Keratinocyte (primary cell): ENCODE data around the gene ANKMY1. TPM values are rescaled to one million over a fixed set of nuclear protein-coding genes. Genes with fewer than 3 reads are reported as not detected.

ENCODE experiments used
- DNase-seq: peaks from one replicate; pipeline ENCODE4 v3.0.0-alpha.2; 2011; ENCODE audit warnings: low read depth, missing footprints, low spot score
- FAIRE-seq: peaks from 2 replicates; lab custom pipeline; 2011; peaks lifted over from hg19 to GRCh38; lab: Jason Lieb, UNC
- H2AFZ ChIP-seq: 2 replicates; pipeline ENCODE4 v1.6.0; 2012; ENCODE audit warnings: low read length, control low read depth, inconsistent platforms; ENCODE audit not compliant: control insufficient read depth
- H3K27ac ChIP-seq: 2 replicates; pipeline ENCODE4 v1.5.1; 2011; ENCODE audit warnings: low read length; ENCODE audit not compliant: control insufficient read depth, insufficient read depth
- H3K27me3 ChIP-seq: 3 replicates; pipeline ENCODE4 v1.6.0; 2011; ENCODE audit warnings: low read length; ENCODE audit not compliant: control insufficient read depth, insufficient read depth; ENCODE audit errors: extremely low read depth
- H3K36me3 ChIP-seq, 2 experiments: 2 replicates in 1 of 2; 3 replicates in 1 of 2; pipeline ENCODE4 v1.5.1; 2011; ENCODE audit warnings: low read length in 2 of 2, mild to moderate bottlenecking in 1 of 2; ENCODE audit not compliant: control insufficient read depth in 2 of 2, insufficient read depth in 2 of 2; ENCODE audit errors: extremely low read depth in 1 of 2
- H3K4me1 ChIP-seq: 3 replicates; pipeline ENCODE4 v1.5.1; 2011; ENCODE audit warnings: low read length; ENCODE audit not compliant: control insufficient read depth, insufficient read depth; ENCODE audit errors: extremely low read depth
- H3K4me2 ChIP-seq: 3 replicates; pipeline ENCODE4 v1.6.0; 2011; ENCODE audit warnings: low read depth, low read length; ENCODE audit not compliant: control insufficient read depth, insufficient read depth; ENCODE audit errors: extremely low read depth
- H3K4me3 ChIP-seq, 3 experiments: fragments of 200-600 bp in 1 of 3; sonication (generic) in 1 of 3; 2 replicates in 2 of 3; 3 replicates in 1 of 3; pipeline ENCODE4 v1.5.1; 2011 to 2016; ENCODE audit warnings: low read length in 3 of 3, mild to moderate bottlenecking in 3 of 3, control low read depth in 2 of 3, inconsistent platforms in 1 of 3, low read depth in 1 of 3, mixed read lengths in 1 of 3, mixed run types in 1 of 3, moderate library complexity in 1 of 3; ENCODE audit not compliant: control insufficient read depth in 2 of 3, insufficient read depth in 2 of 3; ENCODE audit errors: extremely low read depth in 1 of 3
- H3K79me2 ChIP-seq: 2 replicates; pipeline ENCODE4 v1.6.0; 2012; ENCODE audit warnings: low read length; ENCODE audit not compliant: control insufficient read depth, insufficient read depth
- H3K9ac ChIP-seq: 3 replicates; pipeline ENCODE4 v1.6.0; 2011; ENCODE audit warnings: low read length; ENCODE audit not compliant: control insufficient read depth, insufficient read depth; ENCODE audit errors: extremely low read depth
- H3K9me1 ChIP-seq: 3 replicates; pipeline ENCODE4 v1.6.0; 2011; ENCODE audit warnings: low read length; ENCODE audit not compliant: control insufficient read depth, insufficient read depth; ENCODE audit errors: extremely low read depth
- H3K9me3 ChIP-seq: 2 replicates; pipeline ENCODE4 v1.5.1; 2012; ENCODE audit warnings: low read depth, low read length; ENCODE audit not compliant: control insufficient read depth
- H4K20me1 ChIP-seq: 3 replicates; pipeline ENCODE4 v1.6.0; 2011; ENCODE audit warnings: low read length; ENCODE audit not compliant: control insufficient read depth, insufficient read depth; ENCODE audit errors: extremely low read depth
- EZH2 ChIP-seq: IDR thresholded peaks from one replicate; pipeline ENCODE4 v1.6.1; 2012; ENCODE audit warnings: inconsistent platforms, mild to moderate bottlenecking, low read length, moderate library complexity
- dilution Hi-C: fragments of 300-500 bp; cut with MboI; formaldehyde crosslinking; loops from one replicate; pipeline ENCODE4 v1.7.0; 2020; ENCODE audit warnings: low sequenced_read_pairs; ENCODE audit not compliant: extremely low pct_ligation_motif_present
- polyA minus RNA-seq, 3 experiments: library from RNA; depleted of rRNA, polyadenylated mRNA; stranded (reverse); fragments of >200 nt; gene quantifications; 1 replicate in 1 of 3; 2 replicates in 1 of 3; 3 replicates in 1 of 3; pipeline ENCODE4 v1.2.3, GENCODE V29; 2011
- polyA plus RNA-seq, 5 experiments: library from polyadenylated mRNA; depleted of rRNA in 3 of 5; stranded (reverse) in 3 of 5; stranded (forward) in 1 of 5; unstranded in 1 of 5; fragments of >200 nt; gene quantifications; 1 replicate in 1 of 5; 2 replicates in 3 of 5; 3 replicates in 1 of 5; pipeline versions ENCODE4 v1.2.1 to v1.2.3, GENCODE V29; 2011 to 2012; ENCODE audit warnings: missing spikeins in 2 of 5, low read depth in 1 of 5, low replicate concordance in 1 of 5
- TF ChIP-seq, protein P1 (sequence below), 3 experiments: IDR thresholded peaks in 1 of 3; conservative IDR thresholded peaks in 1 of 3; optimal IDR thresholded peaks in 1 of 3; 2 replicates in 2 of 3; 3 replicates in 1 of 3; pipeline versions ENCODE3 to v1.5.1; 2011; ENCODE audit warnings: low read length in 3 of 3, mild to moderate bottlenecking in 3 of 3, moderate library complexity in 2 of 3, control low read depth in 1 of 3, inconsistent platforms in 1 of 3; ENCODE audit not compliant: insufficient read depth in 2 of 3; ENCODE audit errors: extremely low read depth in 1 of 3

The ANKMY1 gene
- polyA plus RNA-seq (2.5 to 5.0 TPM (median 3.3 TPM) in 3 replicates), polyA minus RNA-seq (4.3 to 17.3 TPM (median 7.7 TPM) in 3 replicates)
- polyA plus RNA-seq (2011; ENCODE audit: low read depth), result 2.6 TPM
- 2.6 and 3.9 TPM in 2 replicates for polyA plus RNA-seq (2011; cell fraction: cytosol; rRNA removed)
- polyA plus RNA-seq (2011; cell fraction: nucleus; rRNA removed), result 7.7 and 9.9 TPM in 2 replicates
- polyA plus RNA-seq (2012; ENCODE audit: low replicate concordance), result 3.6 and 4.7 TPM in 2 replicates
- polyA minus RNA-seq (2011; cell fraction: cytosol; rRNA and poly(A)+ RNA removed), result 3.5 TPM
- polyA minus RNA-seq (2011; cell fraction: nucleus; rRNA and poly(A)+ RNA removed), result 5.5 and 8.6 TPM in 2 replicates

- Histone ChIP-seq H3K9ac (peak within 1 kb of the TSS; percentile 28), H3K27me3 (no peaks in the 10 kb centered on the region), H3K27ac (no peak within 1 kb of the TSS), H4K20me1 (no peaks in the 10 kb centered on the region), H3K4me3 (peak within 1 kb of the TSS; percentile 38 to 54 (median 51)), H3K36me3 (peaks cover 1 to 4% of the 10 kb centered on the region in 2 experiments), H3K79me2 (no peaks in the 10 kb centered on the region), H3K4me1 (peaks cover 32% of the 10 kb centered on the region), H2AFZ (peak within 1 kb of the TSS; percentile 33), H3K4me2 (peak within 1 kb of the TSS; percentile 97), H3K9me1 (peaks cover 2% of the 10 kb centered on the region), H3K9me3 (no peaks in the 10 kb centered on the region)
- TF ChIP-seq, protein P1, sequence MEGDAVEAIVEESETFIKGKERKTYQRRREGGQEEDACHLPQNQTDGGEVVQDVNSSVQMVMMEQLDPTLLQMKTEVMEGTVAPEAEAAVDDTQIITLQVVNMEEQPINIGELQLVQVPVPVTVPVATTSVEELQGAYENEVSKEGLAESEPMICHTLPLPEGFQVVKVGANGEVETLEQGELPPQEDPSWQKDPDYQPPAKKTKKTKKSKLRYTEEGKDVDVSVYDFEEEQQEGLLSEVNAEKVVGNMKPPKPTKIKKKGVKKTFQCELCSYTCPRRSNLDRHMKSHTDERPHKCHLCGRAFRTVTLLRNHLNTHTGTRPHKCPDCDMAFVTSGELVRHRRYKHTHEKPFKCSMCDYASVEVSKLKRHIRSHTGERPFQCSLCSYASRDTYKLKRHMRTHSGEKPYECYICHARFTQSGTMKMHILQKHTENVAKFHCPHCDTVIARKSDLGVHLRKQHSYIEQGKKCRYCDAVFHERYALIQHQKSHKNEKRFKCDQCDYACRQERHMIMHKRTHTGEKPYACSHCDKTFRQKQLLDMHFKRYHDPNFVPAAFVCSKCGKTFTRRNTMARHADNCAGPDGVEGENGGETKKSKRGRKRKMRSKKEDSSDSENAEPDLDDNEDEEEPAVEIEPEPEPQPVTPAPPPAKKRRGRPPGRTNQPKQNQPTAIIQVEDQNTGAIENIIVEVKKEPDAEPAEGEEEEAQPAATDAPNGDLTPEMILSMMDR (optimal IDR thresholded peaks at IDR 0.05 in 1 of 3, IDR thresholded peaks at IDR 0.05 in 1 of 3, conservative IDR thresholded peaks at IDR 0.05 in 1 of 3; ENCODE audit: extremely low read depth in 1 of 3, insufficient read depth in 2 of 3, low read length in 3 of 3), result no peak
- TF ChIP-seq EZH2, result no peak
- FAIRE-seq, result no peak
- dilution Hi-C loops, result no loop called here
- no peak for DNase-seq
These were observed at the start of gene ANKMY1 for GRCh38 chr2:240557808-240558207. ANKMY1 (minus strand) TSS chr2:240557988; CDS start chr2:240557335, 653 bp downstream.

DNA sequence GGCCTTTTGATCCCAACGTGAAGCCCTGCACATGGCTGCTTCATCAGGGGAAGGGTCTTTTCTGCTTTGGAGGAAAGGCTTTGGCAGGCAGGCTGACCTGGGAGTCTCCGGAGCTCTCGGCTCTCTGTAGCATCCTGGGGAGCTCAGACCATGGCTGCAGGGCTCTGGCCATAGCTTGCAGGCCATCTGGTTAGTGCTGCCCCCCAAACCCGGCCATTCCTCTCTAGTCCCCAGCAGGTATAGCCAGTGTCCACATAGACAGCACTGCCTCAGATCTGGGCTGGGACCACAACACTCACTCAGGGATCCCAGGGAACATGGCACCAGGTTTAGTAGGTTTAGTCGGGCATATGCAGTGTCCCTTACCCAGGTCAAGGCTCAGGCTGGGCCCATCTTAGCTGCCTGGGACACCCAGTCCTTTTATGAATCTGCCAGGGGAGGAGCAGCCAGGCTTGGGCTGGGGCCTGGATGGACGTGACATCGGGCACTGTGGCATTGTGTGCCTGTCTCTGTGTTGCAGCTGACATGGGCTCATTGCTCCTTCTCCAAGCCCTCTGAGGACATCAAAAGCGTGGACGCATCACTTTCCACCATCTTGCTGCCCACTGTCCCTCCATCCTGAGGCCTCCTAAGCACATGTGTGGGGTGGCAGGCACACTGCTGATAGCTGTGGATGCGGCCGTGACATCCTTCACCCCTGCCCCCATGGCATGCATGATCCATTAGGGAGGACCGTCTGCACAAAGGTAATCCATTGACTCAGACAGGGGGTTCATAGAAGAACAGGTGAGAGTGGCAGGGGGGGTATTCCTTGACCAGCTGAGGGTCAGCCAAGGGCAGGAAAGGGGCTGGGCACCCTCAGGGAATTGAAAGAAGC is 48.3 kb upstream of the ANKMY1 start:
- Histone ChIP-seq H4K20me1 (no peaks in the 10 kb centered on the region), H3K4me1 (no peaks in the 10 kb centered on the region), H3K4me3 (no peak overlapping the region), H2AFZ (no peak overlapping the region), H3K9me3 (no peaks in the 10 kb centered on the region), H3K9me1 (no peaks in the 10 kb centered on the region), H3K36me3 (peaks cover 0 to 2% of the 10 kb centered on the region in 2 experiments), H3K9ac (no peak overlapping the region), H3K4me2 (no peak overlapping the region), H3K27me3 (no peaks in the 10 kb centered on the region), H3K27ac (no peak overlapping the region), H3K79me2 (no peaks in the 10 kb centered on the region)
- DNase-seq (no peak), FAIRE-seq (no peak)
- no peak for TF ChIP-seq EZH2
- TF ChIP-seq, protein P1 (optimal IDR thresholded peaks at IDR 0.05 in 1 of 3, IDR thresholded peaks at IDR 0.05 in 1 of 3, conservative IDR thresholded peaks at IDR 0.05 in 1 of 3; ENCODE audit: extremely low read depth in 1 of 3, insufficient read depth in 2 of 3, low read length in 3 of 3), result no peak
- dilution Hi-C loops, result no loop called here
